CD14-positive monocyte (primary cell): Measurements from ENCODE around the gene KDM4C. TPM values are rescaled to one million over a fixed set of nuclear protein-coding genes. Genes with fewer than 3 reads are reported as not detected.
A peak's percentile ranks its signal among the peaks of the same experiment; 100 is the strongest.

ENCODE experiments used
- DNase-seq, 3 donors: peaks; one replicate each; pipeline ENCODE4 v3.0.0-alpha.2; 2011 to 2022
- H2AFZ ChIP-seq: 2 replicates; pipeline ENCODE4 v1.6.0; 2012; ENCODE audit warnings: mild to moderate bottlenecking, low read depth, low read length, inconsistent platforms; ENCODE audit not compliant: insufficient read depth, poor library complexity, severe bottlenecking
- H3K27ac ChIP-seq, 2 donors: 1 replicate in 1 of 2; 2 replicates in 1 of 2; pipeline ENCODE4 v1.5.1; 2012 to 2013; ENCODE audit warnings: low read length in 2 of 2, control low read depth in 1 of 2, inconsistent platforms in 1 of 2, low read depth in 1 of 2, mild to moderate bottlenecking in 1 of 2
- H3K27me3 ChIP-seq, 2 donors: one replicate each; pipeline versions ENCODE4 v1.6.0 to v1.6.1; 2011 to 2013; ENCODE audit warnings: low read length in 2 of 2; ENCODE audit not compliant: control insufficient read depth in 2 of 2, insufficient read depth in 2 of 2
- H3K36me3 ChIP-seq, 2 donors: replicated peaks in 1 of 2; 1 replicate in 1 of 2; 2 replicates in 1 of 2; pipeline versions ENCODE4 v1.5.1 to v1.6.1; 2012 to 2013; ENCODE audit warnings: low read length in 2 of 2, control low read depth in 1 of 2, inconsistent platforms in 1 of 2, mild to moderate bottlenecking in 1 of 2; ENCODE audit not compliant: insufficient read depth in 2 of 2, control insufficient read depth in 1 of 2
- H3K4me1 ChIP-seq, 2 donors: 1 replicate in 1 of 2; 2 replicates in 1 of 2; pipeline versions ENCODE4 v1.5.1 to v1.6.1; 2012 to 2013; ENCODE audit warnings: low read length in 2 of 2, control low read depth in 1 of 2, inconsistent platforms in 1 of 2, mild to moderate bottlenecking in 1 of 2, moderate library complexity in 1 of 2; ENCODE audit not compliant: insufficient read depth in 2 of 2, control insufficient read depth in 1 of 2
- H3K4me2 ChIP-seq: replicated peaks from 2 replicates; pipeline ENCODE3; 2012; ENCODE audit warnings: low read length, moderate library complexity, mild to moderate bottlenecking; ENCODE audit not compliant: poor library complexity, severe bottlenecking; ENCODE audit errors: extremely low read depth
- H3K4me3 ChIP-seq, 3 experiments: fragments of 200-600 bp in 1 of 3; sonication (generic) in 1 of 3; replicated peaks in 1 of 3; 1 replicate in 2 of 3; 2 replicates in 1 of 3; pipeline ENCODE4 v1.5.1; 2011 to 2013; ENCODE audit warnings: low read length in 3 of 3, mild to moderate bottlenecking in 3 of 3, control low read depth in 2 of 3, low read depth in 2 of 3, inconsistent platforms in 1 of 3, moderate library complexity in 1 of 3
- H3K79me2 ChIP-seq: 2 replicates; pipeline ENCODE4 v1.6.0; 2012; ENCODE audit warnings: mild to moderate bottlenecking, control low read depth, inconsistent platforms, low read length, moderate library complexity; ENCODE audit not compliant: insufficient read depth
- H3K9ac ChIP-seq: 2 replicates; pipeline ENCODE4 v1.6.0; 2017; ENCODE audit warnings: low read length, mild to moderate bottlenecking; ENCODE audit not compliant: insufficient read depth, poor library complexity, severe bottlenecking
- H3K9me3 ChIP-seq, 2 donors: replicated peaks in 1 of 2; 1 replicate in 1 of 2; 2 replicates in 1 of 2; pipeline versions ENCODE4 v1.5.1 to v1.6.1; 2012 to 2013; ENCODE audit warnings: low read length in 2 of 2, control low read depth in 1 of 2; ENCODE audit not compliant: control insufficient read depth in 1 of 2, insufficient read depth in 1 of 2
- H4K20me1 ChIP-seq: 2 replicates; pipeline ENCODE4 v1.6.0; 2012; ENCODE audit warnings: mild to moderate bottlenecking, low read length, control low read depth, moderate library complexity; ENCODE audit not compliant: insufficient read depth
- H3K27ac Mint-ChIP-seq, 7 donors: one replicate each; pipeline ENCODE4 v1.8.0; 2020; ENCODE audit warnings: mild to moderate bottlenecking in 7 of 7, mixed read lengths in 7 of 7, moderate library complexity in 6 of 7, inconsistent platforms in 2 of 7
- H3K27me3 Mint-ChIP-seq, 3 donors: one replicate each; pipeline ENCODE4 v1.8.0; 2021 to 2022; ENCODE audit warnings: low read depth in 3 of 3, mild to moderate bottlenecking in 3 of 3, mixed read lengths in 3 of 3, moderate library complexity in 3 of 3, inconsistent platforms in 1 of 3
- H3K36me3 Mint-ChIP-seq, 2 donors: one replicate each; pipeline ENCODE4 v1.8.0; 2020; ENCODE audit warnings: mixed read lengths in 2 of 2, inconsistent platforms in 1 of 2, mild to moderate bottlenecking in 1 of 2
- H3K4me1 Mint-ChIP-seq: one replicate; pipeline ENCODE4 v1.8.0; 2020; ENCODE audit warnings: mild to moderate bottlenecking, mixed read lengths
- H3K4me3 Mint-ChIP-seq, 2 donors: one replicate each; pipeline ENCODE4 v1.8.0; 2020; ENCODE audit warnings: mild to moderate bottlenecking in 2 of 2, mixed read lengths in 2 of 2, moderate library complexity in 1 of 2
- H3K9me3 Mint-ChIP-seq, 7 donors: one replicate each; pipeline ENCODE4 v1.8.0; 2020 to 2022; ENCODE audit warnings: mixed read lengths in 7 of 7, mild to moderate bottlenecking in 6 of 7, moderate library complexity in 6 of 7, inconsistent platforms in 2 of 7
- CTCF ChIP-seq: fragments of 200-600 bp; IDR thresholded peaks from one replicate; pipeline ENCODE4 v1.8.0; 2022; ENCODE audit warnings: antibody characterized with exemption, mild to moderate bottlenecking
- WGBS: methylation state at CpG from one replicate; pipeline ENCODE4 v1.1.5; 2013; ENCODE audit warnings: missing lambda C conversion rate; ENCODE audit not compliant: insufficient coverage; 5-methylcytosine and 5-hydroxymethylcytosine counted together
- intact Hi-C, 2 donors: fragments of 100-400 bp; cut with micrococcal nuclease; formaldehyde crosslinking; loops; one replicate each; pipeline versions ENCODE4 v1.15.0 to v1.15.1; 2023
- polyA plus RNA-seq, 3 donors: library from polyadenylated mRNA; depleted of rRNA in 1 of 3; unstranded in 2 of 3; stranded (reverse) in 1 of 3; fragments of 300-500 nt in 2 of 3; fragments of >200 nt in 1 of 3; fragmentation: Illumina TruSeq in 2 of 3; gene quantifications; 1 replicate in 2 of 3; 2 replicates in 1 of 3; pipeline ENCODE4 v1.2.3, GENCODE V29; 2012 to 2021

KDM4C gene
- polyA plus RNA-seq, 3 donors = 15.2 to 36.2 (median 17.1) TPM

DNA sequence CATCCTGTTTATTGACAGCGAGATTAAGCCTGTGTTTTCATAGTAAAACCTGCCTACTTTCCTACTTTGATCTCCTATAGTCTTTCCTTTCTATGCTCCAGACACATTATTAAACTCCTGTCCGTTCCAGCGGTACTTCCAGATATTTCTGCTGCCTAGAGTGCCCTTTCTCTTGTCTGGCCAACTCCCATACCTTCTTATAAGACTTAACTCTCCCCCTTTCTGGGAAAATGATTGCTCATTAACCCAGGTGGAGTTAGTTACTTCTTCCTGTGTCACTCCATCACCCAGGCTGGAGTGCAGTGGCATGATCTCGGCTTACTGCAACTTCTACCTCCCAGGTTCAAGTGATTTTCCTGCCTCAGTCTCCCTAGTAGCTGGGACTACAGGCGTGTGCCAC is 33.1 kb downstream of the KDM4C start:
- DNase-seq = no peak
- no peaks in the 10 kb centered on the region for H3K9me3 ChIP-seq
- no peak for TF ChIP-seq CTCF
- peaks cover 89% of the 10 kb centered on the region for H4K20me1 ChIP-seq
- H3K36me3 Mint-ChIP-seq = peaks cover 24 to 32% of the 10 kb centered on the region in 2 donors
- H3K4me1 Mint-ChIP-seq = peaks cover 6% of the 10 kb centered on the region
- no peak overlapping the region for H3K4me2 ChIP-seq
- H3K27me3 ChIP-seq = no peaks in the 10 kb centered on the region
- no peak overlapping the region for H3K27ac ChIP-seq
- H3K4me3 Mint-ChIP-seq = no peak overlapping the region
- H3K9me3 Mint-ChIP-seq = peaks cover 0 to 2% (median 0%) of the 10 kb centered on the region in 7 donors
- H3K36me3 ChIP-seq = peaks cover 22 to 34% of the 10 kb centered on the region in 2 donors
- peak overlapping the region in 1 of 7 donors; percentile 32 for H3K27ac Mint-ChIP-seq
- H3K4me1 ChIP-seq = no peaks in the 10 kb centered on the region
- H3K27me3 Mint-ChIP-seq = peaks cover 0 to 2% (median 0%) of the 10 kb centered on the region in 3 donors
- no peak overlapping the region for H2AFZ ChIP-seq
- intact Hi-C loops = no loop called here
- H3K79me2 ChIP-seq = peaks cover 56% of the 10 kb centered on the region
- H3K9ac ChIP-seq = no peak overlapping the region
- WGBS = 100% methylated on average over 3 of the region's 5 CpGs
- H3K4me3 ChIP-seq = no peak overlapping the region

- Mint-ChIP-seq H3K36me3 (peaks cover 36 to 50% of the 10 kb centered on the region in 2 donors), H3K4me1 (peaks cover 3% of the 10 kb centered on the region), H3K27me3 (peaks cover 0 to 2% (median 0%) of the 10 kb centered on the region in 3 donors), H3K9me3 (peaks cover 0 to 4% (median 0%) of the 10 kb centered on the region in 7 donors), H3K4me3 (no peak overlapping the region), H3K27ac (peak overlapping the region in 2 of 7 donors; percentile 8 to 50)
- DNase-seq = no peak
- H4K20me1 ChIP-seq = peaks cover 88% of the 10 kb centered on the region
- no peak overlapping the region for H2AFZ ChIP-seq
- H3K4me2 ChIP-seq = no peak overlapping the region
- no peak for TF ChIP-seq CTCF
- H3K27me3 ChIP-seq = no peaks in the 10 kb centered on the region
- WGBS = no CpG with 5 or more reads among the region's 3 CpGs
- peaks cover 22 to 43% of the 10 kb centered on the region in 2 donors for H3K36me3 ChIP-seq
- peaks cover 33% of the 10 kb centered on the region for H3K79me2 ChIP-seq
- no peaks in the 10 kb centered on the region for H3K9me3 ChIP-seq
- no peak overlapping the region for H3K9ac ChIP-seq
- no peak overlapping the region for H3K27ac ChIP-seq
- no peaks in the 10 kb centered on the region for H3K4me1 ChIP-seq
- intact Hi-C loops = no loop called here
- no peak overlapping the region for H3K4me3 ChIP-seq
Measured at GRCh38 chr9:6793203-6793602, 35.4 kb downstream of the KDM4C start.
